Vagina (tissue), 2 donors: ENCODE results near the gene PRPF19. TPM values are rescaled to one million over a fixed set of nuclear protein-coding genes. Genes with fewer than 3 reads are reported as not detected.

Experiments used
- DNase-seq, 2 donors: peaks; one replicate each; pipeline ENCODE4 v3.0.0-alpha.2; 2017; ENCODE audit errors: extremely low spot score in 2 of 2
- H3K27ac ChIP-seq: fragments of 200-600 bp; sonication (generic); one replicate; pipeline ENCODE4 v1.5.1; 2019
- H3K27me3 ChIP-seq: fragments of 200-600 bp; sonication (generic); one replicate; pipeline ENCODE4 v1.5.1; 2019
- H3K36me3 ChIP-seq, 2 donors: fragments of 200-600 bp; sonication (generic); one replicate each; pipeline ENCODE4 v1.5.1; 2017 to 2019
- H3K4me1 ChIP-seq: fragments of 200-600 bp; sonication (generic); one replicate; pipeline ENCODE4 v1.5.1; 2019
- H3K4me3 ChIP-seq, 2 donors: fragments of 200-600 bp; sonication (generic); 1 replicate in 1 of 2; 2 replicates in 1 of 2; pipeline ENCODE4 v1.5.1; 2016 to 2019
- H3K9me3 ChIP-seq: fragments of 200-600 bp; sonication (generic); one replicate; pipeline ENCODE4 v1.5.1; 2019
- POLR2A ChIP-seq, 2 donors: fragments of 450-650 bp; IDR thresholded peaks; one replicate each; pipeline ENCODE4 v1.6.1; 2017; ENCODE audit warnings: antibody characterized with exemption in 2 of 2, mild to moderate bottlenecking in 2 of 2, moderate library complexity in 2 of 2
- POLR2AphosphoS5 ChIP-seq, 2 donors: sonication (generic); formaldehyde crosslinking; IDR thresholded peaks; one replicate each; pipeline ENCODE4 v1.9.0; 2017; ENCODE audit warnings: antibody characterized with exemption in 2 of 2, mild to moderate bottlenecking in 2 of 2, low read depth in 1 of 2; ENCODE audit not compliant: insufficient read depth in 1 of 2
- intact Hi-C: fragments of 100-400 bp; cut with DNase I; formaldehyde crosslinking; loops from one replicate; pipeline ENCODE4 v1.15.1; 2023
- total RNA-seq: library from RNA; depleted of rRNA; stranded (reverse); fragments of >200 nt; gene quantifications from one replicate; pipeline ENCODE4 v1.2.3, GENCODE V29; 2016
- TF ChIP-seq, protein P1 (sequence below), 3 experiments: fragments of 450-650 bp in 2 of 3; fragments of 200-600 bp in 1 of 3; sonication (generic) in 1 of 3; IDR thresholded peaks; one replicate each; pipeline ENCODE4 v1.5.1; 2017 to 2019; ENCODE audit warnings: antibody characterized with exemption in 3 of 3, mild to moderate bottlenecking in 2 of 3, moderate library complexity in 2 of 3

PRPF19 gene
- total RNA-seq, 1 donor from 2014 or later = 54.0 TPM

DNA sequence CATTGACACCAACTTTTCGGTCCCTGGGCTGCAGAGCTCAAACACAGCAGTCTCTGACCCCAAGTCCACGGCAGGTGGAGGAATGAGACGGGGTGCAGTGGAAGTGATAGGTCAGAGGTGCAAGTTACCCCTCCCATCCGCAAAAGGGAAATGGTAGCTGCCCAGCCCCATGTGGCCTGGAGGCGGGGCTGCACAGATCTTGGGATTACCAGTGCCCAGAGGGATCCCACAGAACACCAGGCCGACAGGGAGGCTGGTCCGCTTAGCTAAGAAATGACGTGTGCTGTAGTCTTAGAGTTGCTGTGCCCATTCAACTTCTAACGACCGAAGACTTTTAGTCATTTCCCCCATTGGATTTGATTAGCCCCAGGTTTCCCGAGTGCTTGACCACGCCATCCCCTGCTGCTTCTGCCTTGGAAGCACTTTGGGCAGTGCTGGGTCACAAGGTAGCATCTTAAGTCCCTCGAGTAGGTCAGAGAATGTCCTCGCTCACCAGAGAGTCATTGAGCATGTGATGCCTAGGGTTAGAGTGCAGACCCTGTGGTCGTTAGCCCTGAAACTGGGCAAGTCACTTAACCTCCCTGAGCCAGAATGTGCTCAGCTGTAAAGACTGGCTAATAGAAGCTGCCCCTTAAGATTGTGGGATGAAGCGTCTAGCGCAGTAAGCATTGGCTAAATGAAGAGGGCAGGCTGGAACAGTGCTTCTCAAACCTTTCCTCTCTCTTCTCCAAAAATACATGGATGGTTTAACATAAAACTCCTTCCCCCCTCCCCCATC lies 54.9 kb downstream of the PRPF19 start:
- DNase-seq = no peak
- H3K27me3 ChIP-seq = no peaks in the 10 kb centered on the region
- intact Hi-C loops = no loop called here
- no peak overlapping the region for H3K27ac ChIP-seq
- no peak overlapping the region for H3K4me3 ChIP-seq
- peaks cover 0 to 38% of the 10 kb centered on the region in 2 donors for H3K36me3 ChIP-seq
- no peaks in the 10 kb centered on the region for H3K9me3 ChIP-seq
- H3K4me1 ChIP-seq = no peaks in the 10 kb centered on the region
- TF ChIP-seq, protein P1, sequence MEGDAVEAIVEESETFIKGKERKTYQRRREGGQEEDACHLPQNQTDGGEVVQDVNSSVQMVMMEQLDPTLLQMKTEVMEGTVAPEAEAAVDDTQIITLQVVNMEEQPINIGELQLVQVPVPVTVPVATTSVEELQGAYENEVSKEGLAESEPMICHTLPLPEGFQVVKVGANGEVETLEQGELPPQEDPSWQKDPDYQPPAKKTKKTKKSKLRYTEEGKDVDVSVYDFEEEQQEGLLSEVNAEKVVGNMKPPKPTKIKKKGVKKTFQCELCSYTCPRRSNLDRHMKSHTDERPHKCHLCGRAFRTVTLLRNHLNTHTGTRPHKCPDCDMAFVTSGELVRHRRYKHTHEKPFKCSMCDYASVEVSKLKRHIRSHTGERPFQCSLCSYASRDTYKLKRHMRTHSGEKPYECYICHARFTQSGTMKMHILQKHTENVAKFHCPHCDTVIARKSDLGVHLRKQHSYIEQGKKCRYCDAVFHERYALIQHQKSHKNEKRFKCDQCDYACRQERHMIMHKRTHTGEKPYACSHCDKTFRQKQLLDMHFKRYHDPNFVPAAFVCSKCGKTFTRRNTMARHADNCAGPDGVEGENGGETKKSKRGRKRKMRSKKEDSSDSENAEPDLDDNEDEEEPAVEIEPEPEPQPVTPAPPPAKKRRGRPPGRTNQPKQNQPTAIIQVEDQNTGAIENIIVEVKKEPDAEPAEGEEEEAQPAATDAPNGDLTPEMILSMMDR (IDR thresholded peaks at IDR 0.05) = no peak
- TF ChIP-seq POLR2A (IDR thresholded peaks at IDR 0.05) = no peak
- TF ChIP-seq POLR2AphosphoS5 (IDR thresholded peaks at IDR 0.05; ENCODE audit: insufficient read depth in 1 of 2, low read depth in 1 of 2) = no peak

DNA sequence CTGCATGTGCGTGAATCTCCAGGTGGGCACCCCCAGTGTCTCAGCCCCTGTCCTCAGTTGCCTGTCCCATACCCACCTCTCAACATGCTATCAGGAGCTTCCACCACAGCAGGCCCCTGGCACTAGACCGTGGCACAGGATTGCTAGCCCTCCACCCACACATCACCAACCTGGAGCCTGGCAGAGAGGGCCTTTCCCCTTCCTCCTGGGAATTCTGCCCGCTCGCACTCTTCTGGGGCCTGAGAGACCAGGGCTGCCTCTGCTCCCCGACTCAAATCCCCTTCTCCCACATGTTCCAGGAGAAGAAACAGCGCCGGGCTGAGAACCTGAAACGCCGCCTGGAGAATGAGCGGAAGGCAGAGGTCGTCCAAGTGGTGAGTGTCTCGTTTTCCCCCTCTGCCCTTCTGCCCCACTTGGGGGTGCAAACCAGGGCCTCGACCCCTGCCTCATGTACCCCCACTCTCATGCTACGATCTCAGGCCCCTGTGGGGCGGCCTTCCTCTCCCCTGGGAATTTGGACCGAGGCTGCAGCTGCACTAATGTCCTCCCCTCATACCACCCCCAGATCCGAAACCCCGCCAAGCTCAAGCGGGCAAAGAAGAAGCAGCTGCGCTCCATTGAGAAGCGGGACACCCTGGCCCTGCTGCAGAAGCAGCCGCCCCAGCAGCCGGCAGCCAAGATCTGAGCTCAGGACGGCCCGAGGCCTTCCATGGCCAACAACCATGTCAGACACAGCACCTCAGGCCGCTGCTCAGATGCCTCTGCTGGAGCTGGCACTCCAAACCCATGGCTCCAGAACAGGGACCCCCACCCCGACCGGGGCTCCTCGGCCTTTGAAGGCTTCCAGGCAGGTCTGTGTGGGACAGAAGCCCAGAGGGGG lies 56.5 kb downstream of the PRPF19 start:
- no peak overlapping the region for H3K4me3 ChIP-seq
- H3K27ac ChIP-seq = no peak overlapping the region
- peaks cover 0 to 38% of the 10 kb centered on the region in 2 donors for H3K36me3 ChIP-seq
- no peak for DNase-seq
- intact Hi-C loops = no loop called here
- no peak for TF ChIP-seq POLR2A (IDR thresholded peaks at IDR 0.05)
- TF ChIP-seq, protein P1 (IDR thresholded peaks at IDR 0.05) = no peak
- TF ChIP-seq POLR2AphosphoS5 (IDR thresholded peaks at IDR 0.05; ENCODE audit: insufficient read depth in 1 of 2, low read depth in 1 of 2) = no peak
- peaks cover 1% of the 10 kb centered on the region for H3K4me1 ChIP-seq
- H3K27me3 ChIP-seq = no peaks in the 10 kb centered on the region
- no peaks in the 10 kb centered on the region for H3K9me3 ChIP-seq

DNA sequence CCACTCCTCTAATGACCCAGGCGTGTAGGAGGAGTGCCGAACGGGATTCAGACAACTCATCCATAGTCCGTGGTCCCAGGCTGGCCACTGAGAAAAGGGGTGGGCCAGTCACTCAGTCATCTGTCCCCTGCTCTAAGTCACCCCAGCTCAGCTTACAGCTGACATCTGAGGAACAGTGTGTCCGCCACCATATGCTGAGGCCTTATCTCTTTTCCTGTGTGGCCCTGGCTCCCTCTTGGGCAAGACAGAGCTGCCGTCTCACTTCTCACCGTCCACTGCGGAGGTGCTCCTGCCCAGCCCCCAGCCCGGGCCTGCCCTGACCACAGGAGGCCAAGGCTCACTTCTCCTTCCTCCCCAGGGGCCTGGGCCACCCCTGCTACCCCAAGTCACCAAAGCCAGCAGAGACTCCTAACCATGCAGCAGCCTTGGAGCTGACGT lies 57.7 kb downstream of the PRPF19 start:
- Histone ChIP-seq H3K4me1 (peaks cover 13% of the 10 kb centered on the region), H3K36me3 (peaks cover 0 to 38% of the 10 kb centered on the region in 2 donors), H3K4me3 (no peak overlapping the region), H3K27me3 (no peaks in the 10 kb centered on the region), H3K27ac (no peak overlapping the region), H3K9me3 (no peaks in the 10 kb centered on the region)
- intact Hi-C loops = no loop called here
- TF ChIP-seq, protein P1 (IDR thresholded peaks at IDR 0.05) = no peak
- TF ChIP-seq POLR2AphosphoS5 (IDR thresholded peaks at IDR 0.05; ENCODE audit: insufficient read depth in 1 of 2, low read depth in 1 of 2) (no peak), POLR2A (IDR thresholded peaks at IDR 0.05) (no peak)
- DNase-seq = no peak

DNA sequence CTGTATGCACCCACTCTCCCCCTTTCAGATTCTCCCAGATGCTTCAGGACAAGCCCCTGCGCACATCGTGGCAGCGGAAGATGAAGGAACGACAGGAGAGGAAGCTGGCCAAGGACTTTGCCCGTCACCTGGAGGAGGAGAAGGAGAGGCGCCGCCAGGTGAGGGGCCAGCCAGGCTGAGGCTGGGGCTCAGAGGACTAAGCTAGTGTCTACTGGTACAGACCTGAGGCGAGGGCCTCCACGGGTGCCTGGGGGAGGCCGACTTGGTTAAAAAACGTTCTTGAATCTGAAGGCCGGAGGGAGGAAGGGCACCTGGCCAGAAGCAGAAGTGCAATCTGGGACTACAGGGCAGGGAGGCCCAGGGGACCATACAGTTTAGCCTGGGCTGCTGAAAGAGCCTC lies 58.5 kb downstream of the PRPF19 start:
- no peak for DNase-seq
- intact Hi-C loops = no loop called here
- Histone ChIP-seq H3K4me3 (no peak overlapping the region), H3K27me3 (no peaks in the 10 kb centered on the region), H3K27ac (no peak overlapping the region), H3K4me1 (peaks cover 20% of the 10 kb centered on the region), H3K36me3 (peaks cover 0 to 38% of the 10 kb centered on the region in 2 donors), H3K9me3 (no peaks in the 10 kb centered on the region)
- TF ChIP-seq POLR2A (IDR thresholded peaks at IDR 0.05) (no peak), POLR2AphosphoS5 (IDR thresholded peaks at IDR 0.05; ENCODE audit: insufficient read depth in 1 of 2, low read depth in 1 of 2) (no peak)
- TF ChIP-seq, protein P1 (IDR thresholded peaks at IDR 0.05) = no peak
